Measurements from ENCODE around the gene CPEB2. TPM values are rescaled to one million over a fixed set of nuclear protein-coding genes. Genes with fewer than 3 reads are reported as not detected.

Gene CPEB2
- total RNA-seq, 6 experiments from 2014 or later: 9.1 to 16.3 (median 12.9) TPM

- H3K4me1 ChIP-seq: peaks cover 0 to 26% (median 1%) of the 10 kb centered on the region in 4 donors
- DNase-seq (no peak), ATAC-seq (peak; percentile 32 to 65 (median 38))
- TF ChIP-seq POLR2A (IDR thresholded peaks at IDR 0.05): no peak
- TF ChIP-seq, protein P1, sequence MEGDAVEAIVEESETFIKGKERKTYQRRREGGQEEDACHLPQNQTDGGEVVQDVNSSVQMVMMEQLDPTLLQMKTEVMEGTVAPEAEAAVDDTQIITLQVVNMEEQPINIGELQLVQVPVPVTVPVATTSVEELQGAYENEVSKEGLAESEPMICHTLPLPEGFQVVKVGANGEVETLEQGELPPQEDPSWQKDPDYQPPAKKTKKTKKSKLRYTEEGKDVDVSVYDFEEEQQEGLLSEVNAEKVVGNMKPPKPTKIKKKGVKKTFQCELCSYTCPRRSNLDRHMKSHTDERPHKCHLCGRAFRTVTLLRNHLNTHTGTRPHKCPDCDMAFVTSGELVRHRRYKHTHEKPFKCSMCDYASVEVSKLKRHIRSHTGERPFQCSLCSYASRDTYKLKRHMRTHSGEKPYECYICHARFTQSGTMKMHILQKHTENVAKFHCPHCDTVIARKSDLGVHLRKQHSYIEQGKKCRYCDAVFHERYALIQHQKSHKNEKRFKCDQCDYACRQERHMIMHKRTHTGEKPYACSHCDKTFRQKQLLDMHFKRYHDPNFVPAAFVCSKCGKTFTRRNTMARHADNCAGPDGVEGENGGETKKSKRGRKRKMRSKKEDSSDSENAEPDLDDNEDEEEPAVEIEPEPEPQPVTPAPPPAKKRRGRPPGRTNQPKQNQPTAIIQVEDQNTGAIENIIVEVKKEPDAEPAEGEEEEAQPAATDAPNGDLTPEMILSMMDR (IDR thresholded peaks at IDR 0.05): no peak
- peaks cover 0 to 15% (median 0%) of the 10 kb centered on the region in 4 donors for H3K36me3 ChIP-seq
- WGBS (ENCODE audit: insufficient coverage, low coverage, low lambda C conversion rate, missing lambda C conversion rate): 75% methylated on average over 6 of the region's 6 CpGs
- H3K27me3 ChIP-seq: no peaks in the 10 kb centered on the region
- intact Hi-C loops (cut with DNase I): no loop called here
- no peak overlapping the region for H3K4me3 ChIP-seq
- peak overlapping the region in 2 of 3 donors; percentile 5 to 18 for H3K27ac ChIP-seq
- no peaks in the 10 kb centered on the region for H3K9me3 ChIP-seq
These were observed 31.9 kb downstream of the CPEB2 start for GRCh38 chr4:15034071-15034764.

GRCh38 chr4:15035159-15035558 is 32.9 kb downstream of the CPEB2 start:
- Histone ChIP-seq H3K4me3 (no peak overlapping the region), H3K9me3 (no peaks in the 10 kb centered on the region), H3K27me3 (no peaks in the 10 kb centered on the region), H3K27ac (peak overlapping the region in 1 of 3 donors; percentile 18), H3K4me1 (peaks cover 0 to 26% (median 1%) of the 10 kb centered on the region in 4 donors), H3K36me3 (peaks cover 0 to 15% (median 0%) of the 10 kb centered on the region in 4 donors)
- intact Hi-C loops (cut with DNase I): no loop called here
- DNase-seq (no peak), ATAC-seq (peak in 1 of 4 donors; percentile 70)
- TF ChIP-seq POLR2A (IDR thresholded peaks at IDR 0.05): no peak
- TF ChIP-seq, protein P1 (IDR thresholded peaks at IDR 0.05): no peak

DNA sequence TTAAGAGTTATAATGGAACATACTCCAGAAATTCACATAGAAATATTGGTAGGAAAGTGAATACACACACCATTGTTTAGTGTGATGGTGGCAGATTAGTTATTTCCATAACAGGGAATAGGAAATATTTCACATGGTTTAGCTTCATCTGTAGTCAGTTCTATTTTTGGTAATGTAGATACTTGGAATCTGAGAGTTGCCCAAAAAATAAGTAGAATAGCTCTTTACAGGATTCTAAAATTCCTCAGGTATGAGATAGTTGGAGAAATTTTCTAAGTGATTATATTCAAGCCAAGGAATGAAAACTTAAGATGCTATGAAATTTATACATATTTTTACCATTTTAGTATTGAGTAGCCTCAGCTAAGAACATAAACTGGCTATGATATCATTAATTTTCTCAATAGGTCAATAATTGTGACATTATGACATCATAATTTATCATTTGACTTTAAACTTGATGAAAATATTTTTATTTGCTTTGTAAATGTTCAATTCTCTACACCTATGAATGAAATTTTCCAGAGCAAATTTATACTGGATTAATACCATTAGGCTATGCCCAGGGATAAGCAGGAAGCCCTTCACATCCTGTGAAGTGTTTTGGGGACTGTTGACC is 35.8 kb downstream of the CPEB2 start:
- peaks cover 0 to 14% (median 1%) of the 10 kb centered on the region in 4 donors for H3K4me1 ChIP-seq
- H3K27me3 ChIP-seq: no peaks in the 10 kb centered on the region
- H3K9me3 ChIP-seq: no peaks in the 10 kb centered on the region
- peaks cover 0 to 15% (median 0%) of the 10 kb centered on the region in 4 donors for H3K36me3 ChIP-seq
- H3K4me3 ChIP-seq: no peak overlapping the region
- no peak for ATAC-seq
- intact Hi-C loops (cut with DNase I): no loop called here
- no peak overlapping the region for H3K27ac ChIP-seq
- DNase-seq: no peak
- TF ChIP-seq POLR2A (IDR thresholded peaks at IDR 0.05): no peak
- TF ChIP-seq, protein P1 (IDR thresholded peaks at IDR 0.05): no peak

DNA sequence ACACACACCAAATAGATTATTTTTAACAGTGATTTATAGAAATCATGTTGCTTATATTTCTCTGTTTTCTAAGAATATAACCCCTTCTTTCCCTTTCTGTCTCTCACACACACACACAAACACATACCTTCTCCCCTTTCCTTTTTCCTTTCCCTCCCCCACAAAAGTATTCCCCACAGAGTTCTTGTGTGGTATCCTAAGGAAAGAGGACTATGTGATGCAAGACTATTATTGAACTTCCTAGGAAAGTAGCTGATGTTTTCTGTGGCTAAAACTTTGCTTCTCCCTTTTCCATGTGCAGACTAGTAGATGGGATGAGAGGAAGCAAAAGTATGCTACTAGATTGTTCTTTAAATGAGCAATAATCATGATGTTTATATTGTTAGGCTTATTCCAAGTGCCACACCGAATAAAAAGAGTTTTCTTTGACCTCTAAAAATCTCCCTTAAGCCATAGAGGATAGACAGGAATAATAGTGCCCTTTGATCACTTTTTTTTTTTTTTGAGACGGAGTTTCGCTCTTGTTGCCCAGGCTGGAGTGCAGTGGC is 38.7 kb downstream of the CPEB2 start:
- Histone ChIP-seq H3K4me3 (no peak overlapping the region), H3K36me3 (peaks cover 0 to 4% (median 0%) of the 10 kb centered on the region in 4 donors), H3K4me1 (peaks cover 0 to 18% (median 0%) of the 10 kb centered on the region in 4 donors), H3K27me3 (no peaks in the 10 kb centered on the region), H3K27ac (no peak overlapping the region), H3K9me3 (no peaks in the 10 kb centered on the region)
- no peak for DNase-seq
- intact Hi-C loops (cut with DNase I): no loop called here
- ATAC-seq: peak in 2 of 4 donors; percentile 9 to 36
- 59% methylated on average over 1 of the region's 3 CpGs for WGBS (ENCODE audit: insufficient coverage, low coverage, low lambda C conversion rate, missing lambda C conversion rate)
- no peak for TF ChIP-seq POLR2A (IDR thresholded peaks at IDR 0.05)
- TF ChIP-seq, protein P1 (IDR thresholded peaks at IDR 0.05): no peak
